HepG2 (cell line): Measurements from ENCODE around the gene CACNA1G. TPM values are rescaled to one million over a fixed set of nuclear protein-coding genes. Genes with fewer than 3 reads are reported as not detected.
A peak's percentile ranks its signal among the peaks of the same experiment; 100 is the strongest.

ENCODE experiments used
- ATAC-seq: fragments of 200-7000 bp; cut with Tn5 transposase; 3 replicates; pipeline ENCODE4 v1.9.1; 2020; ENCODE audit warnings: mild to moderate bottlenecking, moderate library complexity
- BruUV-seq: library from RNA; stranded (reverse); fragments of 400-500 nt; replicated peaks from 2 replicates; lab custom pipeline; 2021; lab: Mats Ljungman, UMichigan
- CTCF ChIA-PET: fragments of 300-600 bp; formaldehyde crosslinking; extraction: SDS; loops from one replicate; lab custom pipeline; 2021; ENCODE audit warnings: low total read pairs, inconsistent platforms, low intra/inter-chr PET ratio; lab: Yijun Ruan, JAX
- POLR2A ChIA-PET: fragments of 350-600 bp; sonication (Branson Sonifier 250); formaldehyde crosslinking; loops from one replicate; lab custom pipeline; 2020; ENCODE audit warnings: antibody characterized with exemption, inconsistent platforms; lab: Yijun Ruan, JAX
- DNase-seq: peaks from one replicate; pipeline ENCODE4 v3.0.0-alpha.2; 2015; ENCODE audit warnings: low spot score
- FAIRE-seq: peaks from 3 replicates; lab custom pipeline; 2011; peaks lifted over from hg19 to GRCh38; lab: Jason Lieb, UNC
- H2AFZ ChIP-seq: one replicate; pipeline ENCODE4 v1.6.1; 2011; ENCODE audit warnings: low read length, inconsistent platforms
- H3K27ac ChIP-seq: fragments of 300-600 bp; 3 replicates; pipeline ENCODE4 v1.8.0; 2011; ENCODE audit warnings: mixed run types, mild to moderate bottlenecking, mixed read lengths, low read length, inconsistent platforms; ENCODE audit not compliant: insufficient read depth; ENCODE audit errors: extremely low read length
- H3K27me3 ChIP-seq, 2 experiments: fragments of 200-600 bp in 1 of 2; 2 replicates in 1 of 2; 3 replicates in 1 of 2; pipeline versions ENCODE4 v1.6.0 to v1.8.0; 2011; ENCODE audit warnings: low read length in 2 of 2, mild to moderate bottlenecking in 2 of 2, moderate library complexity in 2 of 2, inconsistent platforms in 1 of 2; ENCODE audit not compliant: insufficient read depth in 2 of 2, control insufficient read depth in 1 of 2
- H3K36me3 ChIP-seq, 2 experiments: fragments of 200-600 bp in 1 of 2; replicated peaks in 1 of 2; 2 replicates in 1 of 2; 3 replicates in 1 of 2; pipeline versions ENCODE4 v1.5.1 to v1.8.0; 2011; ENCODE audit warnings: low read length in 2 of 2, inconsistent platforms in 1 of 2; ENCODE audit not compliant: insufficient read depth in 2 of 2, control insufficient read depth in 1 of 2
- H3K4me1 ChIP-seq: 2 replicates; pipeline ENCODE4 v1.5.1; 2012; ENCODE audit warnings: low read length, inconsistent platforms; ENCODE audit not compliant: insufficient read depth
- H3K4me2 ChIP-seq: 2 replicates; pipeline ENCODE4 v1.6.0; 2011; ENCODE audit warnings: low read depth, low read length, inconsistent platforms
- H3K4me3 ChIP-seq, 3 experiments: fragments of 200-600 bp in 1 of 3; sonication (generic), shearing (Covaris generic) in 1 of 3; replicated peaks in 1 of 3; 2 replicates each; pipeline ENCODE4 v1.5.1; 2011 to 2016; ENCODE audit warnings: low read length in 3 of 3, inconsistent platforms in 2 of 3, low read depth in 2 of 3, mild to moderate bottlenecking in 2 of 3, control low read depth in 1 of 3, mixed read lengths in 1 of 3; ENCODE audit not compliant: insufficient read depth in 1 of 3
- H3K79me2 ChIP-seq: one replicate; pipeline ENCODE4 v1.6.1; 2011; ENCODE audit warnings: low read length, inconsistent platforms; ENCODE audit not compliant: insufficient read depth
- H3K9ac ChIP-seq: 2 replicates; pipeline ENCODE4 v1.6.0; 2011; ENCODE audit warnings: mild to moderate bottlenecking, low read depth, low read length, inconsistent platforms; ENCODE audit not compliant: insufficient read depth
- H3K9me3 ChIP-seq: 2 replicates; pipeline ENCODE4 v1.5.1; 2012; ENCODE audit warnings: mild to moderate bottlenecking, low read length
- H4K20me1 ChIP-seq: 2 replicates; pipeline ENCODE4 v1.6.0; 2011; ENCODE audit warnings: inconsistent platforms, mild to moderate bottlenecking, low read length, moderate library complexity; ENCODE audit not compliant: insufficient read depth
- ATF7 ChIP-seq, 2 experiments: fragments of 450-650 bp in 1 of 2; sonication (generic) in 1 of 2; formaldehyde crosslinking in 1 of 2; IDR thresholded peaks; 2 replicates each; pipeline versions ENCODE4 v1.4.0 to v1.6.1; 2016 to 2020; ENCODE audit warnings: antibody characterized with exemption in 1 of 2, mild to moderate bottlenecking in 1 of 2, missing genetic modification reagents in 1 of 2
- CREB1 ChIP-seq, 2 experiments: fragments of 450-650 bp in 1 of 2; IDR thresholded peaks; 2 replicates each; pipeline ENCODE4 v1.6.1; 2016 to 2017; ENCODE audit warnings: control low read depth in 1 of 2, mild to moderate bottlenecking in 1 of 2, missing compliant biosample characterization in 1 of 2, missing genetic modification characterization in 1 of 2
- ONECUT2 ChIP-seq: sonication (generic); formaldehyde crosslinking; IDR thresholded peaks from 2 replicates; pipeline ENCODE4 v1.4.0; 2020; ENCODE audit warnings: missing genetic modification reagents
- RXRA ChIP-seq: sonication (generic); formaldehyde crosslinking; IDR thresholded peaks from 2 replicates; pipeline ENCODE4 v1.5.1; 2020; ENCODE audit warnings: missing genetic modification reagents
- ZNF24 ChIP-seq: fragments of 450-650 bp; IDR thresholded peaks from 2 replicates; pipeline ENCODE4 v1.6.1; 2017; ENCODE audit warnings: antibody characterized with exemption, mild to moderate bottlenecking
- ZNF318 ChIP-seq: sonication (generic); formaldehyde crosslinking; IDR thresholded peaks from 2 replicates; pipeline ENCODE4 v1.4.0; 2020; ENCODE audit warnings: mild to moderate bottlenecking, missing genetic modification reagents
- WGBS: methylation state at CpG from one replicate; pipeline ENCODE4 v1.1.6; 2017; ENCODE audit warnings: low lambda C conversion rate; 5-methylcytosine and 5-hydroxymethylcytosine counted together
- in situ Hi-C: cut with HindIII; loops from 2 replicates; pipeline ENCODE4 v1.10.0; 2017; ENCODE audit warnings: low pct_unique_long_range_greater_than_20kb; ENCODE audit not compliant: extremely low pct_ligation_motif_present
- intact Hi-C: fragments of 100-400 bp; cut with micrococcal nuclease; formaldehyde crosslinking; loops from one replicate; pipeline ENCODE4 v1.10.0; 2022; ENCODE audit not compliant: unreplicated experiment
- polyA plus RNA-seq, 8 experiments: library from polyadenylated mRNA; depleted of rRNA in 3 of 8; stranded (reverse) in 7 of 8; unstranded in 1 of 8; fragments of >200 nt; fragmentation: Illumina TruSeq in 4 of 8; extraction: Trizol in 4 of 8; gene quantifications; 2 replicates each; pipeline versions ENCODE4 v1.2.1 to v1.2.3, GENCODE V29; 2011 to 2016; ENCODE audit warnings: low read depth in 4 of 8, missing spikeins in 1 of 8, mixed read lengths in 1 of 8; ENCODE audit not compliant: insufficient read depth in 1 of 8
- total RNA-seq, 5 experiments: library from RNA; depleted of rRNA; stranded (reverse); fragments of >200 nt; fragmentation: Illumina TruSeq; extraction: Trizol; gene quantifications; 2 replicates each; pipeline ENCODE4 v1.2.3, GENCODE V29; 2016; ENCODE audit warnings: low read depth in 1 of 5

CACNA1G gene
- total and polyA plus RNA-seq, 2 of the 13 experiments (the other 11 are each of a cell fraction or from before 2014, with no cell fraction given), result 0.02 TPM; not detected in 1

DNA sequence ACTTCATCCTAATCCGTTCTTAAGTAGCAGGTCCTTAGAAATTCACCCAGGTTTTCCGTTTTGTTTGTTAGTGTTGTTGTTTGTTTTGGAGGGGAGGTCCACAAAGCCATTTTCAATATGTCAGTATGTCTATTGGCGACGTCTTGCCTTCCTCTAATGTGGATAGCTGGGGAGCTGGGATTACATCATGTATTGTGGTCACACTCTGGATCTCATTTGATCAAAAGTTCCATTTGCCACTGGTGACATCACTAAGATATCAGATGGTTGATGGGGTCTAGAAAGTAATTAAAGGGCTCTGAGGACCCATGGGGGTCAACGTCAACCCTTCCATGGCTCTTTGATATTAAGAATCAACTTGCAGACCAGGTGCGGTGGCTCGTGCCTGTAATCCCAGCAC lies 30.7 kb upstream of the CACNA1G start:
- 79% methylated on average over 7 of the region's 7 CpGs for WGBS
- DNase-seq (no peak), FAIRE-seq (no peak), ATAC-seq (no peak)
- H3K4me2 ChIP-seq, result no peak overlapping the region
- TF ChIP-seq ATF7 (IDR thresholded peaks at IDR 0.05) (peak; percentile 77), ATF7 (CRISPR knock-in tag; IDR thresholded peaks at IDR 0.05) (no peak), ZNF24 (no peak)
- no peak overlapping the region for H2AFZ ChIP-seq
- intact Hi-C loops (no loop called here), in situ Hi-C loops (no loop called here)
- H3K27me3 ChIP-seq, result peaks cover 5 to 43% of the 10 kb centered on the region in 2 experiments; a peak in 4 of 5 replicates
- no peaks in the 10 kb centered on the region for H3K79me2 ChIP-seq
- no TSS peak for BruUV-seq
- no peak overlapping the region for H3K27ac ChIP-seq
- H3K4me3 ChIP-seq, result no peak overlapping the region
- H3K4me1 ChIP-seq, result peaks cover 54% of the 10 kb centered on the region
- ChIA-PET CTCF (no interaction called here), POLR2A (no interaction called here)
- H3K9ac ChIP-seq, result no peak overlapping the region
- no peaks in the 10 kb centered on the region for H4K20me1 ChIP-seq
- H3K9me3 ChIP-seq, result no peaks in the 10 kb centered on the region
- no peaks in the 10 kb centered on the region for H3K36me3 ChIP-seq

DNA sequence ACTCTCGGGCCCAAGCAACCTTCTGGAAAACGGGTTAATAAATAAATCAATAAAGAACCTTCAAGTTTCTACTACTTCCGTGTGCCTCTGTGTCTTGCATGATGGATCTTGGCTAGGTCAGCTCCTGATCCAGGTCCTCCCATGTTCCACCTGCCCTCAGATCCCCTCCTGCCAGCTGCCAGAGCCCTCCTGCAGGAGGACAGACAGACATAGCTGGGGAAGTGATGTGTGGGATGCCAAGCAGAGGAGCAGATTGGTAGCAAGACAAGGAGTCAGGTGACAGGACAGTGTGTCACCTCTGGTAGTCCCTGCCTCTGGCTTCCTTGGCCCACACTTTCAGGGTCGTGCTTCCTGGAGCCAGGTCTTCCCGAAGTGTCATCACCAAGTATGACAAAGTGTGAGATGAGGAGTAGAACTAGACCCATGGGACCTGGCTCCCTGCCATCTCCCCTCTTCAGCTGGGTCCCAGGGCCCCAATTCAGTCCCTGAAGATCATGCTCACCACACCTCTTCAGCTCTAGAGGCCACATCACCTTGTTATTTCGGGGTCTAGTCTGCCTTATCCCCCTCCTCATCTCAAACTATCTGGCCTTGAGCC lies 29.0 kb upstream of the CACNA1G start:
- Histone ChIP-seq H3K4me2 (no peak overlapping the region), H2AFZ (no peak overlapping the region), H3K4me3 (no peak overlapping the region), H3K9ac (no peak overlapping the region), H3K4me1 (peaks cover 55% of the 10 kb centered on the region), H3K27ac (no peak overlapping the region), H3K9me3 (no peaks in the 10 kb centered on the region), H4K20me1 (no peaks in the 10 kb centered on the region), H3K79me2 (no peaks in the 10 kb centered on the region), H3K36me3 (no peaks in the 10 kb centered on the region), H3K27me3 (peaks cover 5 to 43% of the 10 kb centered on the region in 2 experiments; a peak in 4 of 5 replicates)
- intact Hi-C loops, result no loop called here
- no TSS peak for BruUV-seq
- ChIA-PET POLR2A (interaction anchor here (0.7 to 3.8 kb wide), 7 partner anchors 8 to 95 kb away, joined by 3 to 40 read pairs (median 3); no protein-coding TSS in a partner anchor), CTCF (interaction anchor here (0.6 kb wide), 1 partner anchor 736 kb away, joined by 3 read pairs; no protein-coding TSS in a partner anchor)
- no peak for DNase-seq
- no peak for FAIRE-seq
- in situ Hi-C loops, result no loop called here
- no peak for ATAC-seq
- WGBS, result 5% methylated on average over 6 of the region's 6 CpGs
- TF ChIP-seq CREB1 (IDR thresholded peaks at IDR 0.05), result peak; percentile 36; the same call in 1 of the 2 replicates
- no peak for TF ChIP-seq CREB1 (CRISPR knock-in tag; IDR thresholded peaks at IDR 0.05)
- peak; percentile 19; the same call in 1 of the 2 replicates for TF ChIP-seq ONECUT2
- TF ChIP-seq RXRA, result 0 out of 2 replicates have a peak, but pooled peaks have one; percentile 20
- TF ChIP-seq ZNF318 (CRISPR knock-in tag), result 0 out of 2 replicates have a peak, but pooled peaks have one; percentile 30
